Cardiac muscle cell (in vitro differentiated cells and primary cell): ENCODE results near the gene EPN1. TPM values are rescaled to one million over a fixed set of nuclear protein-coding genes. Genes with fewer than 3 reads are reported as not detected.

Experiments used
- DNase-seq, 2 donors: peaks; one replicate each; pipeline versions ENCODE4 v3.0.0 to v3.0.0-alpha.2; 2010 to 2017; ENCODE audit warnings: low read depth in 1 of 2, low spot score in 1 of 2
- H3K27ac ChIP-seq: fragments of 200-600 bp; sonication (generic); 2 replicates; pipeline ENCODE4 v1.5.1; 2016
- H3K27me3 ChIP-seq: fragments of 200-600 bp; sonication (generic); 2 replicates; pipeline ENCODE4 v1.6.0; 2016; ENCODE audit warnings: control low read depth
- H3K36me3 ChIP-seq: fragments of 200-600 bp; sonication (generic); 2 replicates; pipeline ENCODE4 v1.5.1; 2016; ENCODE audit warnings: control low read depth
- H3K4me1 ChIP-seq: fragments of 200-600 bp; sonication (generic); 2 replicates; pipeline ENCODE4 v1.8.1; 2017; ENCODE audit warnings: low read depth, mild to moderate bottlenecking, mixed run types
- H3K4me3 ChIP-seq: fragments of 200-600 bp; sonication (generic); 2 replicates; pipeline ENCODE4 v1.5.1; 2016; ENCODE audit warnings: mild to moderate bottlenecking
- H3K9me3 ChIP-seq: fragments of 200-600 bp; sonication (generic); 2 replicates; pipeline ENCODE4 v1.5.1; 2017; ENCODE audit warnings: low read depth, mild to moderate bottlenecking, control low read depth
- polyA plus RNA-seq: library from polyadenylated mRNA; unstranded; fragments of >200 nt; fragmentation: Nextera tagmentation; extraction: Ambion mirVana; gene quantifications from 2 replicates; pipeline ENCODE4 v1.2.1, GENCODE V29; 2016
- total RNA-seq: library from RNA; depleted of rRNA; stranded (reverse); fragments of >200 nt; gene quantifications from 2 replicates; pipeline ENCODE4 v1.2.3, GENCODE V29; 2016
- TF ChIP-seq, protein P1 (sequence below): IDR thresholded peaks from 2 replicates; pipeline ENCODE4 v1.5.1; 2012; ENCODE audit warnings: low read depth, mild to moderate bottlenecking, low read length

The EPN1 gene
- total and polyA plus RNA-seq, 2 experiments from 2014 or later = 164 to 173 TPM

DNA sequence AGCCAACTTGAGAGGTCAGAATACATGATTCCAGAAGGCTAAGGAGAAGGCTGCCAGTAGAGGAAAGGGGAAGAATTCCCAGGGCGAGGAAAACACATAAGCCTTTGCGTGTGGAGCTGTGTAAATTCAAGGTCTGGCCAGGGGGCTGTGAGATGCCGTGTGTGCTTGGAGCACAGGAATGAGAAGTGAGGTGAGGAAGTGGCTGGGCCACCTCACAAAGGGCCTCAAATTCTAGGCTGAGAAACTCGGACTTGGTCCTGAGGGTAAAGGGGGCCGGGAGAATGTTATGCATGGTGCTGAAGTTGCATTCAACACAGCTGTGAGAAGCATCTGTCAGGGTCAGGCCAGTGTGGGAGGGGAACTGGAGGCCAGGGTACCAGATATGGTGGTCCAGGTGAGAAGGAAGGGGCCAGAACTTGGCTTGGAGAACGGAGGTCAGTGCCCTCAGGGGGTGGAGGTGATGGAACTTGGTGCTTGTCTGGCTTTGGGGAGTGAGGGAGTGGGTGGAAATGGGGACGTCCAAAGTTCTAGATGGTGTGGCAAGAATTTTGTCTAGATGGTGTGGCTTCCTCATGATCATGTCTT, 39.1 kb upstream of the EPN1 start:
- Histone ChIP-seq H3K27me3 (no peaks in the 10 kb centered on the region), H3K4me1 (peaks cover 5% of the 10 kb centered on the region), H3K36me3 (no peaks in the 10 kb centered on the region), H3K9me3 (no peaks in the 10 kb centered on the region), H3K4me3 (peak overlapping the region; percentile 93), H3K27ac (no peak overlapping the region)
- TF ChIP-seq, protein P1, sequence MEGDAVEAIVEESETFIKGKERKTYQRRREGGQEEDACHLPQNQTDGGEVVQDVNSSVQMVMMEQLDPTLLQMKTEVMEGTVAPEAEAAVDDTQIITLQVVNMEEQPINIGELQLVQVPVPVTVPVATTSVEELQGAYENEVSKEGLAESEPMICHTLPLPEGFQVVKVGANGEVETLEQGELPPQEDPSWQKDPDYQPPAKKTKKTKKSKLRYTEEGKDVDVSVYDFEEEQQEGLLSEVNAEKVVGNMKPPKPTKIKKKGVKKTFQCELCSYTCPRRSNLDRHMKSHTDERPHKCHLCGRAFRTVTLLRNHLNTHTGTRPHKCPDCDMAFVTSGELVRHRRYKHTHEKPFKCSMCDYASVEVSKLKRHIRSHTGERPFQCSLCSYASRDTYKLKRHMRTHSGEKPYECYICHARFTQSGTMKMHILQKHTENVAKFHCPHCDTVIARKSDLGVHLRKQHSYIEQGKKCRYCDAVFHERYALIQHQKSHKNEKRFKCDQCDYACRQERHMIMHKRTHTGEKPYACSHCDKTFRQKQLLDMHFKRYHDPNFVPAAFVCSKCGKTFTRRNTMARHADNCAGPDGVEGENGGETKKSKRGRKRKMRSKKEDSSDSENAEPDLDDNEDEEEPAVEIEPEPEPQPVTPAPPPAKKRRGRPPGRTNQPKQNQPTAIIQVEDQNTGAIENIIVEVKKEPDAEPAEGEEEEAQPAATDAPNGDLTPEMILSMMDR = no peak
- no peak for DNase-seq

DNA sequence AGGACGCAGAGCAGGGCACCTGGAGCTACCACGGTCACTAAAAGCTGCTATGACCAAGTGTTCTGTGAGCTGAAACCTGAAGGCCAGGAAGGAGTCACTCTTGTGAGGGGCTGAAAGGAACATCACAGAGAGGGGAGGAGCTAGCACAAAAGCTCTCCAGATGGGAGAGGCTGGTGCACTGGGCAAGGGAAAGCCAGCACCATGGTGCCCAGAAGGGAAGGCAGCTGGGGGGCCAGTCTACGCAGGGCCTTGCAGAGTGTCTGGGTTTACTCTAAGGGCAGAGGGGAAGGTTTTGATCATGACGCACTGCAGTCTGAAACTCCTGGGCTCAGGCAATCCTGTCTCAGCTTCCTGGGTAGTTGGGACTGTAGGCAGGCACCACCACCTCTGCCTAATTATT, 38.3 kb upstream of the EPN1 start:
- no peak for DNase-seq
- Histone ChIP-seq H3K4me1 (peaks cover 5% of the 10 kb centered on the region), H3K9me3 (no peaks in the 10 kb centered on the region), H3K27ac (no peak overlapping the region), H3K4me3 (no peak overlapping the region), H3K27me3 (no peaks in the 10 kb centered on the region), H3K36me3 (no peaks in the 10 kb centered on the region)
- TF ChIP-seq, protein P1 = no peak

DNA sequence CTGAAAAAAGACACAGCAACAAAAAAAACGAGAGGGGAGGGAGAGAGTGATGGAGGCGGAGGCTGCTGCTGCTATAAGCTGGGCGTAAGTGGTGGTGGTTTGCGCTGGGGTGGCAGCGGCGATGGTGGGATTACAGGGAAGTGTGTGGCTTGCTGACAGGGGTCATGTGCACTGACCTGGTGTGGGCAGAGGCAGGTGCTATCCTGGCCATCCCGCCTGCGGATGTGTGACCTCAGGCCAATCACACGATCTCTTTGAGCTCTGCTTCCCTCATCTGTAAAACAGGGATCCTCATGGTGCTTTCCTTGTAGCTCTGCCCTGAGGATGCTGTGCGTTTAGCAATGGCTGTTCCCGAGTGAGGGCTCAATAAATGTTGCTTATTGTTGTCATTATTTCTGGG, 37.5 kb upstream of the EPN1 start:
- H3K9me3 ChIP-seq = no peaks in the 10 kb centered on the region
- H3K4me3 ChIP-seq = no peak overlapping the region
- DNase-seq = no peak
- H3K27me3 ChIP-seq = no peaks in the 10 kb centered on the region
- TF ChIP-seq, protein P1 = no peak
- H3K27ac ChIP-seq = no peak overlapping the region
- peaks cover 8% of the 10 kb centered on the region for H3K4me1 ChIP-seq
- no peaks in the 10 kb centered on the region for H3K36me3 ChIP-seq

DNA sequence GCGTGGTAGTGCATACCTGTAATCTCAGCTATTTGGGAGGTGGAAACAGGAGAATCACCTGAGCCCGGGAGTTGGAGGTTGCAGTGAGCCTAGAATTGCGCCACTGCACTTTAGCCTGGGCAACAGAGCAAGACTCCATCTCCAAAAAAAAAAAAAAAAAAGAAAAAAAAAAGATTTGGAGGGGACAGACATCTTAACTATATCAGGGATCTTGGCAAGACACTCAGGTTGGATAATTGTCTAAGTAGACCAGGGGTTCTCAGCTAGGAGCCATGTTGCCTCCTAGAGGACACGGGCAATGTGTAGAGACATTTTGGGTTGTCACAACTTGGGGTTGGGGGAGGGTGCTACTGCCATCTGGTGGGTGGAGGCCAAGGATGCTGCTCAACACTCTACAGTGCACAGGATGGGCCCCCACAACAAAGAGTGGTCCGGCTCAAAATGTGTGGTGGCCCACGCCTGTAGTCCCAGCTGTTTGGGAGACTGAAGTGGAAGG, 36.1 kb upstream of the EPN1 start:
- H3K27ac ChIP-seq = no peak overlapping the region
- no peaks in the 10 kb centered on the region for H3K9me3 ChIP-seq
- H3K36me3 ChIP-seq = no peaks in the 10 kb centered on the region
- no peaks in the 10 kb centered on the region for H3K27me3 ChIP-seq
- peaks cover 15% of the 10 kb centered on the region for H3K4me1 ChIP-seq
- peak; percentile 38 to 41 for DNase-seq
- TF ChIP-seq, protein P1 = peak; percentile 46
- no peak overlapping the region for H3K4me3 ChIP-seq

DNA sequence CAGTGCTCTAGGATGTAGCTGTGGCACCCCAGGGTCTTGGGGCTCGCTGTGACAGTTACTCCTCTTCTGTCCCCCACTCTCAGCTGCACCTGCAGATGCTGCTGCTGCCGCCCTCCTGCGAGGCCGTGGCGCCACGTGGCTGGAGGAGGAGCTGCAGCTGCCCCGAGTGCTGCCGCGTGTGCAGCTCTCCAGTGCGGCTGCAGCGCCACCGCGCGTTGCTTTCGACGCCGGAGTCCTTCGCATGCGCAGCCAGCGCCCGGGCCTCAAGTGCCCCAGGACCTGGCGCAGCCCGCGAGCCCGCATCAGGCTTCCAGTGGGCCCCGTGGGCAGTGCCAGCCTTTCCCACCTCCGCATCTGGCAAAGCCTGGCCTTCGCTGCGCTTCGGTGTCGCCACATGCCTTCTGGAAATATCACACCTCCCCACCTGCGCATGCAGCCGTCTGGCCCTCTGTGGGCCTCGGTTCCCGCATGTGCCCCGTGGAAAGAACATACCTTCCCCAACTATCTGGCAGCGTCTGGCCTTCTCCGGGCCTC, 34.9 kb upstream of the EPN1 start:
- peak overlapping the region; percentile 91 for H3K27ac ChIP-seq
- TF ChIP-seq, protein P1 = peak; percentile 49
- H3K4me1 ChIP-seq = peaks cover 21% of the 10 kb centered on the region
- H3K36me3 ChIP-seq = no peaks in the 10 kb centered on the region
- DNase-seq = peak in 1 of 2 donors; percentile 79
- no peaks in the 10 kb centered on the region for H3K27me3 ChIP-seq
- H3K9me3 ChIP-seq = no peaks in the 10 kb centered on the region
- H3K4me3 ChIP-seq = peak overlapping the region; percentile 95
